ENCODE data around the gene IL7R.

- TF ChIP-seq CTCF (conservative IDR thresholded peaks at IDR 0.05 in 1 of 2, IDR thresholded peaks at IDR 0.05 in 1 of 2; ENCODE audit: low read depth in 1 of 2, low read length in 2 of 2) (peak; percentile 80 to 92), EZH2 (IDR thresholded peaks at IDR 0.05; ENCODE audit: low read length, missing control alignments) (no peak)
Observed at GRCh38 chr5:35926389-35927051, 69.8 kb downstream of the IL7R start.
